Activated B cell treated with CpG ODN at 0.5 μM for 24 hours (primary cell): ENCODE data around the gene MINPP1. TPM values are rescaled to one million over a fixed set of nuclear protein-coding genes. Genes with fewer than 3 reads are reported as not detected.

Source experiments
- ATAC-seq: fragments of 200-7000 bp; cut with Tn5 transposase; one replicate; pipeline ENCODE4 v1.10.0; 2021; ENCODE audit warnings: low read depth, mild to moderate bottlenecking, moderate library complexity
- CTCF ChIA-PET: fragments of 350-600 bp; sonication (Branson Sonifier 250); formaldehyde crosslinking; loops from one replicate; lab custom pipeline; 2021; ENCODE audit warnings: antibody characterized with exemption; lab: Charles Lee
- POLR2A ChIA-PET: fragments of 350-600 bp; sonication (Branson Sonifier 250); formaldehyde crosslinking; loops from one replicate; lab custom pipeline; 2021; ENCODE audit warnings: antibody characterized with exemption; lab: Charles Lee
- DNase-seq: peaks from one replicate; pipeline ENCODE4 v3.0.0; 2022
- H3K27ac Mint-ChIP-seq: one replicate; pipeline ENCODE4 v1.8.0; 2020; ENCODE audit warnings: mixed read lengths
- H3K27me3 Mint-ChIP-seq: one replicate; pipeline ENCODE4 v1.8.0; 2021; ENCODE audit warnings: mixed read lengths
- H3K36me3 Mint-ChIP-seq: one replicate; pipeline ENCODE4 v1.8.0; 2021; ENCODE audit warnings: low read depth, mixed read lengths
- H3K4me1 Mint-ChIP-seq: one replicate; pipeline ENCODE4 v1.8.0; 2021; ENCODE audit warnings: mixed read lengths
- H3K4me3 Mint-ChIP-seq: one replicate; pipeline ENCODE4 v1.8.0; 2020; ENCODE audit warnings: mild to moderate bottlenecking, mixed read lengths
- H3K9me3 Mint-ChIP-seq: one replicate; pipeline ENCODE4 v1.8.0; 2020; ENCODE audit warnings: mixed read lengths
- intact Hi-C: fragments of 100-400 bp; cut with micrococcal nuclease; formaldehyde crosslinking; loops from one replicate; pipeline ENCODE4 v1.15.1; 2024
- total RNA-seq: library from RNA; stranded (reverse); gene quantifications from 2 replicates; pipeline ENCODE4 v1.2.3, GENCODE V29; 2022
- TF ChIP-seq, protein P1 (sequence below): fragments of 200-600 bp; IDR thresholded peaks from one replicate; pipeline ENCODE4 v1.8.0; 2022; ENCODE audit warnings: antibody characterized with exemption, mild to moderate bottlenecking

Gene MINPP1
- total RNA-seq, 1 donor from 2014 or later, result 7.3 TPM

DNA sequence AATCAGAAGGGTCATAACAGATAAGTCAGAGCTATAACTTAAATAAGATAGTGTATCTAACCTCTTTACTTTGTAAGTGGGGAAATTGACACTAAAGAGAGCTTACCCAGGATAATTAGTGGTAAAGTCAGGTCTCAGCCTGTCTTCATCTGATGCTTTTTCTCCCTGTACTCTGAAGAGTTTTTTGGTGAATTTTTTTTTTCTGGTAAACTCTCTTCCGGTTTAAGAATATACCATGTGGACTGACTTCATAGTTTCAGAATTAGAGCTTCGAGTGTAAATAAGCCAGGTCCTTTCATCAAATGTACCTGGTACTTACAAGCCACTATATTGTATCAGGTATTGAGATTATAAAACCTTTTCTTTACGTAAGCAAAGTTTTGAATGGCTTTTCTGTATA is 6.8 kb downstream of the MINPP1 start:
- intact Hi-C loops, result no loop called here
- TF ChIP-seq, protein P1, sequence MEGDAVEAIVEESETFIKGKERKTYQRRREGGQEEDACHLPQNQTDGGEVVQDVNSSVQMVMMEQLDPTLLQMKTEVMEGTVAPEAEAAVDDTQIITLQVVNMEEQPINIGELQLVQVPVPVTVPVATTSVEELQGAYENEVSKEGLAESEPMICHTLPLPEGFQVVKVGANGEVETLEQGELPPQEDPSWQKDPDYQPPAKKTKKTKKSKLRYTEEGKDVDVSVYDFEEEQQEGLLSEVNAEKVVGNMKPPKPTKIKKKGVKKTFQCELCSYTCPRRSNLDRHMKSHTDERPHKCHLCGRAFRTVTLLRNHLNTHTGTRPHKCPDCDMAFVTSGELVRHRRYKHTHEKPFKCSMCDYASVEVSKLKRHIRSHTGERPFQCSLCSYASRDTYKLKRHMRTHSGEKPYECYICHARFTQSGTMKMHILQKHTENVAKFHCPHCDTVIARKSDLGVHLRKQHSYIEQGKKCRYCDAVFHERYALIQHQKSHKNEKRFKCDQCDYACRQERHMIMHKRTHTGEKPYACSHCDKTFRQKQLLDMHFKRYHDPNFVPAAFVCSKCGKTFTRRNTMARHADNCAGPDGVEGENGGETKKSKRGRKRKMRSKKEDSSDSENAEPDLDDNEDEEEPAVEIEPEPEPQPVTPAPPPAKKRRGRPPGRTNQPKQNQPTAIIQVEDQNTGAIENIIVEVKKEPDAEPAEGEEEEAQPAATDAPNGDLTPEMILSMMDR, result no peak
- Mint-ChIP-seq H3K27ac (no peak overlapping the region), H3K36me3 (peaks cover 49% of the 10 kb centered on the region), H3K4me1 (peaks cover 2% of the 10 kb centered on the region), H3K27me3 (no peaks in the 10 kb centered on the region), H3K9me3 (no peaks in the 10 kb centered on the region), H3K4me3 (no peak overlapping the region)
- ATAC-seq (no peak), DNase-seq (no peak)
- ChIA-PET CTCF (no interaction called here), POLR2A (no interaction called here)

DNA sequence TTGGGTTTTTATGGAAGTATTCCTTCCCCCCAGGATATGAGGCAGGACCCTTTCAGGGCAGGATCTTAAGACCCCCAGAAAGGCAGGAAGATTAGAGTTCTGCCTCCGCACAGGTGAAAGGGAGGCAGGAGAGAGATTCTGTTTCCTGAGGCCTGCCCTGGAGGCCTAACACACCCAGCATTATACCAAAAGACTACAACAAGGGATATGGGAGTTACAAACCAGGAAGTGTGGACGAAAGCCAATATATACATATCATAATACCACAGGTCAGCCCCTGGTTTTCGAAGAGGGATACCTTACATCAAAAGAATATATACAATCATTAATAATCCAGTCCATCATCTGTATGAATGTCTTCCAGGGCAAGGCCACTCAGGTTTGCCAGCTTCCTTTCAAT is 14.2 kb downstream of the MINPP1 start:
- H3K27ac Mint-ChIP-seq, result no peak overlapping the region
- DNase-seq (no peak), ATAC-seq (no peak)
- peaks cover 42% of the 10 kb centered on the region for H3K36me3 Mint-ChIP-seq
- H3K4me1 Mint-ChIP-seq, result no peaks in the 10 kb centered on the region
- peaks cover 4% of the 10 kb centered on the region for H3K9me3 Mint-ChIP-seq
- intact Hi-C loops, result no loop called here
- TF ChIP-seq, protein P1, result no peak
- H3K27me3 Mint-ChIP-seq, result no peaks in the 10 kb centered on the region
- ChIA-PET CTCF (interaction anchor here (0.8 to 1.0 kb wide), 2 partner anchors 14 to 215 kb away, joined by 3 to 4 read pairs; no protein-coding TSS in a partner anchor), POLR2A (no interaction called here)
- no peak overlapping the region for H3K4me3 Mint-ChIP-seq

DNA sequence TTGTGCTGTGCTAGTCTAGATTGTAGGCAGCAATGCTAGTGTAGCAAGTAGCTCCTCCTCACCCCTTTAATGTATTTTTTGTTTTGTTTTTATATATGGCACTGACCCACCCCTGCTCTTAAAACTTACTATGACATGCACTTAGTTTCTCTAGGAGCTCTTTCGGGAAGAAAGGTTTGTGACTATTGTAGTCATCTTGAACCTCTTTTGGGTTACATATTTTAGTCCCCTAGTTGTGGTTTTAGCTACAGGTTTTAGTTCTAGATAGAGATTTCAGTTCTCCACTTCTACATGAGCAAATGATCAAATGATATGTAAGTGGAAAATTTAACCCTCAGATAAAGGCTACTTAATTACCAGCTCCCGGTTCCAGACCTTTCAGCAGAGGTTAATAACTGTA is 14.9 kb downstream of the MINPP1 start:
- DNase-seq (no peak), ATAC-seq (no peak)
- Mint-ChIP-seq H3K9me3 (peaks cover 4% of the 10 kb centered on the region), H3K4me3 (no peak overlapping the region), H3K36me3 (peaks cover 42% of the 10 kb centered on the region), H3K27ac (no peak overlapping the region), H3K4me1 (no peaks in the 10 kb centered on the region), H3K27me3 (no peaks in the 10 kb centered on the region)
- intact Hi-C loops, result no loop called here
- ChIA-PET CTCF (interaction anchor here (0.8 to 1.0 kb wide), 2 partner anchors 14 to 214 kb away, joined by 3 to 4 read pairs; no protein-coding TSS in a partner anchor), POLR2A (no interaction called here)
- TF ChIP-seq, protein P1, result no peak

DNA sequence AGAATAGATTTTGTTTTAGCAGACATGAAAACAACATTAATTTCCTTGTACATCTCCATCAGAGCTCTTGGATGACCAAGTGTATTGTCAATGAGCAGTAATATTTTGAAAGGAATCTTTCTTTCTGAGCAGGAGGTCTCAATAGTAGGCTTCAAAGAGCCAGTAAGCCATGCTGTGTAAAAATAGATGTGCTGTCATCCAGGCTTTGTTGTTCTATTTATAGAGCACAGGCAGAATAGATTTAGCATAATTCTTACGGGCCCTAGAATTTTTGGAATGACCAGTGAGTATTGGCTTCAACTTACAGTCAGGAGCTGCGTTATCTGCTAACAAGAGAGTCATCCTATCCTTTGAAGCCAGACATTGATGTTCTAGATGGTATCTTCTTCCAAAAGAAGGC is 19.0 kb downstream of the MINPP1 start:
- TF ChIP-seq, protein P1, result no peak
- Mint-ChIP-seq H3K4me1 (no peaks in the 10 kb centered on the region), H3K27me3 (no peaks in the 10 kb centered on the region), H3K27ac (no peak overlapping the region), H3K36me3 (peaks cover 53% of the 10 kb centered on the region), H3K9me3 (peaks cover 12% of the 10 kb centered on the region), H3K4me3 (no peak overlapping the region)
- intact Hi-C loops, result no loop called here
- no peak for ATAC-seq
- CTCF ChIA-PET, result interaction anchor here (1.0 to 1.1 kb wide), 2 partner anchors 10 to 211 kb away, joined by 3 to 4 read pairs; no protein-coding TSS in a partner anchor
- POLR2A ChIA-PET, result interaction anchor here (1.2 kb wide), 1 partner anchor 19 kb away, joined by 3 read pairs; the partner anchor contains the start of gene MINPP1
- no peak for DNase-seq

DNA sequence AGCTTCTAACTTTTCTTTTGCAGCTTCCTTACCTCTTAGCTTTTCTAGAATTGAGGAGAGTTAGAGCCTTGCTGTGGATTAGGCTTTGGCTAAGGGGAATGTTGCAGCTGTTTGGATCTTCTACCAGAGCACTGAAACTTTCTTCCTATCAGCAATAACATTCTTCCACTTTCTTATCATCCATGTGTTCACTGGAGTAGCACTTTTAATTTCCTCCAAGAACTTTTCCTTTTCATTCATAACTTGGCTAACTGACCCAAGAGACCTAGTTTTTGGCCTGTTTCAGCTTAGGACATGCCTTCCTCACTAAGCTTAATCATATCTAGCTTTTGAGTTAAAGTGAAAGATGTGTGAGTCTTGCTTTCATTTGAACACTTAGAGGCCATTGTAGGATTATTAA is 19.6 kb downstream of the MINPP1 start:
- intact Hi-C loops, result no loop called here
- ATAC-seq (no peak), DNase-seq (no peak)
- Mint-ChIP-seq H3K4me1 (no peaks in the 10 kb centered on the region), H3K36me3 (peaks cover 56% of the 10 kb centered on the region), H3K4me3 (no peak overlapping the region), H3K27ac (no peak overlapping the region), H3K9me3 (peaks cover 12% of the 10 kb centered on the region), H3K27me3 (no peaks in the 10 kb centered on the region)
- TF ChIP-seq, protein P1, result no peak
- ChIA-PET POLR2A (interaction anchor here (1.2 kb wide), 1 partner anchor 20 kb away, joined by 3 read pairs; the partner anchor contains the start of gene MINPP1), CTCF (interaction anchor here (1.0 to 1.1 kb wide), 2 partner anchors 9 to 210 kb away, joined by 3 to 4 read pairs; no protein-coding TSS in a partner anchor)
